ENCODE data around the gene GPATCH1.
"Not testable (repeated sequence)": the region's sequence is repeated elsewhere in the genome, so short reads cannot be mapped to it uniquely, and the experiment has no call there.

Gene GPATCH1

DNA sequence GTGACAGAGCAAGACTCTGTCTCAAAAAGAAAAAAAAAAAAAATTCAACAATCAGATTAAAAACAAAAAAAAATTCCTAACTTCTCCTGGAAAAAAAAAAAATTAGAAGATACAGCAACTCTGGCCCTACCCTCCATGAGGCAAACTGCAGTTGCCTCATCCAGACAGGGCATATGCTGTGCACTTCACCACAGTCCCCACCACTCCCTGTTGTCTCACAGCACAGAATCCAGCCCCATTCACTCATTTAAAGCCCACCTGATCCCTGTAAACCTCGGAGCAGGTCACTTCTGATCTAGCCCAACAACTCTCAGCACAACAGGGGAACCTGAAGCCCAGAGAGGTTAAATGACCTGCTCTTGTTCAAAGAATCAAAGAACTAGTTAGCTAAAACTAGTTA is 41.2 kb upstream of the GPATCH1 start:
- DNase-seq (ENCODE audit: extremely low spot score), result no peak
- CTCF ChIA-PET, result no interaction called here
- POLR2A ChIA-PET, result no interaction called here
- no peak for TF ChIP-seq ZNF384 (IDR thresholded peaks at IDR 0.05)
- TF ChIP-seq CTBP1 (IDR thresholded peaks at IDR 0.05; ENCODE audit: borderline replicate concordance), result no peak
- no peak for TF ChIP-seq FOXA1 (IDR thresholded peaks at IDR 0.05)
- TF ChIP-seq, protein P1, sequence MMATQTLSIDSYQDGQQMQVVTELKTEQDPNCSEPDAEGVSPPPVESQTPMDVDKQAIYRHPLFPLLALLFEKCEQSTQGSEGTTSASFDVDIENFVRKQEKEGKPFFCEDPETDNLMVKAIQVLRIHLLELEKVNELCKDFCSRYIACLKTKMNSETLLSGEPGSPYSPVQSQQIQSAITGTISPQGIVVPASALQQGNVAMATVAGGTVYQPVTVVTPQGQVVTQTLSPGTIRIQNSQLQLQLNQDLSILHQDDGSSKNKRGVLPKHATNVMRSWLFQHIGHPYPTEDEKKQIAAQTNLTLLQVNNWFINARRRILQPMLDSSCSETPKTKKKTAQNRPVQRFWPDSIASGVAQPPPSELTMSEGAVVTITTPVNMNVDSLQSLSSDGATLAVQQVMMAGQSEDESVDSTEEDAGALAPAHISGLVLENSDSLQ (IDR thresholded peaks at IDR 0.05), result no peak
- no peak for TF ChIP-seq SP1 (IDR thresholded peaks at IDR 0.05)
- TF ChIP-seq HDGF (IDR thresholded peaks at IDR 0.05; ENCODE audit: borderline replicate concordance), result no peak
- no peak for TF ChIP-seq L3MBTL2 (conservative IDR thresholded peaks at IDR 0.05)
- TF ChIP-seq FOXM1 (IDR thresholded peaks at IDR 0.05; ENCODE audit: borderline replicate concordance), result no peak
- TF ChIP-seq LEF1 (IDR thresholded peaks at IDR 0.05; ENCODE audit: borderline replicate concordance), result no peak
- no peak for TF ChIP-seq SUZ12 (IDR thresholded peaks at IDR 0.05)
- no peak for TF ChIP-seq ARNT (IDR thresholded peaks at IDR 0.05)
- no peak for TF ChIP-seq TARDBP (IDR thresholded peaks at IDR 0.05)
- no peak for TF ChIP-seq FOXK2 (IDR thresholded peaks at IDR 0.05)
- TF ChIP-seq NFRKB (IDR thresholded peaks at IDR 0.05), result no peak
- no peak for TF ChIP-seq ELF4 (IDR thresholded peaks at IDR 0.05)
- no peak for TF ChIP-seq BHLHE40 (IDR thresholded peaks at IDR 0.05; ENCODE audit: borderline replicate concordance)

DNA sequence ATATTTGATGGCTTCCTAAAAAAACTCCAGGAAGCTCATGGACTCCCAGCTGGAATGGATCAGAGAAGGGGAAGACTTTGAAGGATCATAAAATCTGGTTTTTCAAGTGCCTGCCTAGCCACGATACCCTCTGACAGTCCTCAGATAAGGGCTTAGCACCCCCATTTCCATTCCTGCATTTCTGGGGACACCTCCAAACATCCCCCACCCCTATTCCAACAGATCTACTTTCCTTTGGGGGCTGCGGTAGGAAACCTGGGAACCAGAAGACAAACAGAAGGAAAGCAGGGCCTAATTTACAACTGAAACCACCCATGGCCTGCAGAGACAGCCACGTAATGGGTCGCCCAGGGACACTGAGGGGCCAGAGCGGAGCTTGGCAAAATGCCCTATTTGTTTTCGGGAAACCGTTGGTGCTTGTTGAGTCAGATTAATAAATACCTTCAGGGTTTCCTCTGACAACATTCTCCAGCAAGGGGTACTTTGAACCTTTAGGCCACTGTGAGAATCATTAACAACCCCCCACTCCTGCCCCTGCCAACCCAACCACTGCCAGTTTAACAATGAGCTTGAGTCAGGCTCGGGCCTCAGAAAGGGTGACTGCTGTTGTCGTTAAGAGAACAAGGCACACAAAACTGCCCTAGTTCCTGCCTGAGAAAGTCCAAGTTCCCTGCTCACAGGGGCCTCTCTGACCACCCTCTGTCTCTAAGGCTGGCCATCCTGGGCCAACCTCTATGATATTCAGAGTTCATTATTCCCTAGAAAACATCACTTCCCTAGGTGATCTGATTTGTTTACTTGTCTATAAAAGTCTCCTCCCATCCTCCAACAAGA is 39.8 kb upstream of the GPATCH1 start:
- TF ChIP-seq SUZ12 (IDR thresholded peaks at IDR 0.05) (no peak), NFRKB (IDR thresholded peaks at IDR 0.05) (no peak), FOXA1 (IDR thresholded peaks at IDR 0.05) (no peak), ARNT (IDR thresholded peaks at IDR 0.05) (no peak), BHLHE40 (IDR thresholded peaks at IDR 0.05; ENCODE audit: borderline replicate concordance) (no peak), LEF1 (IDR thresholded peaks at IDR 0.05; ENCODE audit: borderline replicate concordance) (no peak), FOXK2 (IDR thresholded peaks at IDR 0.05) (no peak), L3MBTL2 (conservative IDR thresholded peaks at IDR 0.05) (no peak), CTBP1 (IDR thresholded peaks at IDR 0.05; ENCODE audit: borderline replicate concordance) (no peak), SP1 (IDR thresholded peaks at IDR 0.05) (no peak), HDGF (IDR thresholded peaks at IDR 0.05; ENCODE audit: borderline replicate concordance) (no peak), ELF4 (IDR thresholded peaks at IDR 0.05) (no peak), ZNF384 (IDR thresholded peaks at IDR 0.05) (no peak), TARDBP (IDR thresholded peaks at IDR 0.05) (no peak), FOXM1 (IDR thresholded peaks at IDR 0.05; ENCODE audit: borderline replicate concordance) (no peak)
- TF ChIP-seq, protein P1 (IDR thresholded peaks at IDR 0.05), result no peak
- no peak for DNase-seq (ENCODE audit: extremely low spot score)
- POLR2A ChIA-PET, result no interaction called here
- CTCF ChIA-PET, result interaction anchor here (0.6 kb wide), 1 partner anchor 135 kb away, joined by 3 read pairs; no protein-coding TSS in a partner anchor

DNA sequence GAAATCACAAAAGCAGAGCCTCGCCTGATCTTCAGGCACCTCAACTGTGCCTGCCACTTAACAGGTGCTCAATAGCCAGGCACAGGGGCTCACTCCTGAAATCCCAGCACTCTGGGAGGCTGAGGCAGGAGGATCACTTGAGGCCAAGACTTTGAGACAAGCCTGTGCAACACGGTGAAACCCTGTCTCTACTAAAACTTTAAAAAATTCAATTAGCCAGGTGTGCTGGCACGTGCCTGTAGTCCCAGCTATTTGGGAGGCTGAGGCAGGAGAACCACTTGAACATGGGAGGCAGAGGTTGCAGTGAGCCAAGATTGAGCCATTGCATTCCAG is 39.2 kb upstream of the GPATCH1 start:
- DNase-seq (ENCODE audit: extremely low spot score); CTCF ChIA-PET; POLR2A ChIA-PET: not testable (repeated sequence)

DNA sequence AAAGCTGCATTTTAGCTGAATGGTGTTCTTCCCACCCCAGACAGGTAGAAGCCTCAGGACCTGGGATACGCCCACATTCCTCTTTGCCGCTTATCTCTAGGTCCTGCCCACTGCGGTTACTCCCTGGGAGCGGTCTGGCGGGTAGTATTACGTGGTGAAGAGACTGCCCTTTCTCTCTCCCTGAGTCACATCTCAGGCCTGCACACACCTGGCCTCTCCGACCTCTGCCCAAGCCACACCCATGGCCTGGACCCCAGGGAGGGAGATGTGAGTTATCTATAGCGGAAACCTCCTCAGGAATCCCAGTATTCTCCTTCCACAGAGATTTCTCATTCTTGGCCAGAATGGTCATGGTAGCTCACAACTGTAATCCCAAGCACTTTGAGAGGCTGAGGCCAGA is 33.6 kb upstream of the GPATCH1 start:
- POLR2A ChIA-PET, result no interaction called here
- DNase-seq (ENCODE audit: extremely low spot score), result no peak
- no peak for TF ChIP-seq BHLHE40 (IDR thresholded peaks at IDR 0.05; ENCODE audit: borderline replicate concordance)
- TF ChIP-seq, protein P1 (IDR thresholded peaks at IDR 0.05), result no peak
- no peak for TF ChIP-seq CTBP1 (IDR thresholded peaks at IDR 0.05; ENCODE audit: borderline replicate concordance)
- no peak for TF ChIP-seq LEF1 (IDR thresholded peaks at IDR 0.05; ENCODE audit: borderline replicate concordance)
- no peak for TF ChIP-seq ELF4 (IDR thresholded peaks at IDR 0.05)
- no peak for TF ChIP-seq FOXM1 (IDR thresholded peaks at IDR 0.05; ENCODE audit: borderline replicate concordance)
- TF ChIP-seq NFRKB (IDR thresholded peaks at IDR 0.05), result no peak
- no peak for TF ChIP-seq SP1 (IDR thresholded peaks at IDR 0.05)
- no peak for TF ChIP-seq L3MBTL2 (conservative IDR thresholded peaks at IDR 0.05)
- TF ChIP-seq TARDBP (IDR thresholded peaks at IDR 0.05), result no peak
- no peak for TF ChIP-seq ARNT (IDR thresholded peaks at IDR 0.05)
- no peak for TF ChIP-seq ZNF384 (IDR thresholded peaks at IDR 0.05)
- no peak for TF ChIP-seq SUZ12 (IDR thresholded peaks at IDR 0.05)
- CTCF ChIA-PET, result no interaction called here

DNA sequence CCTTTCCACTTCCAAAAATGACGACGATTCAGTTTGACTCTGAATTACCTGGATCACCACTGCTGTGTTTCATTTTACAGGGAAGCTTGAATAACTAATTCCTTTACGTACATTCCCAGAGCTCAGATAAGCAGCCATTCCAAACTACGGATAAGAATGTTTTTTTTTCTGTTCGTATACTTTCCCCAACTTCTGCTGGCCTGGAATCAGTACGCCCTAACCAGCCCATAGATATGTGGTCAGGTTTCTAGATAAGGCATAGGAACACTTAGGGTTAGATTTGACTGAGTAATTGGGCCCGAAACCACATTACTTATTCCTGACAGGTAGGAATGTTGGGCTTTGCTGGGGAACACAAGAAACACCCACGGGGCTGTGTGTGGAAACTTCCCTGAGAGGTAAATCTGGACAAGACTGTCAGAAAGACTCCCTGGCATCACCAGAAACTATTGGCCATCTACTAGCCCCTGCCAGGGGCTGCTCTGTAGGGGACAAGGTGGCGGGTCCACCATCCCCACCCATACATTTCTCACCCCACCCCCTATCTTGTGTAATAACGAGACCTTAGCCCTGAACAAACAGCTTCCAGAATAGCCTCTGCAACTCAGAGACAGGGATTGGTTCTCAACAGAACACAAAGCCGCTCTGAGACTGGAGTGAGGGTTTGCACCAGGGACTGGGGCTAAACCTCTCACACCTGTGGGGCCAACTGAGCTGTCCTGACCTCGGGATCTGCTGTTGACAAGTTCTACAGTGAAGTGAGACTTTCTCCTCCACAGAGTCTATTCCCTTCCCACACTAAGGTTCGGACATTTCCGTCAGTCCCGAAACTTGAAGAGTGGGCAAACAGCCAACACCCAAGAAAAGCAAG is 31.9 kb upstream of the GPATCH1 start:
- TF ChIP-seq, protein P1 (IDR thresholded peaks at IDR 0.05), result no peak
- TF ChIP-seq FOXM1 (IDR thresholded peaks at IDR 0.05; ENCODE audit: borderline replicate concordance) (no peak), TARDBP (IDR thresholded peaks at IDR 0.05) (no peak), NFRKB (IDR thresholded peaks at IDR 0.05) (no peak), ELF4 (IDR thresholded peaks at IDR 0.05) (no peak), BHLHE40 (IDR thresholded peaks at IDR 0.05; ENCODE audit: borderline replicate concordance) (no peak), ARNT (IDR thresholded peaks at IDR 0.05) (no peak), ZNF384 (IDR thresholded peaks at IDR 0.05) (no peak), SUZ12 (IDR thresholded peaks at IDR 0.05) (no peak), FOXK2 (IDR thresholded peaks at IDR 0.05) (no peak), LEF1 (IDR thresholded peaks at IDR 0.05; ENCODE audit: borderline replicate concordance) (no peak), SP1 (IDR thresholded peaks at IDR 0.05) (no peak)
- ChIA-PET POLR2A (no interaction called here), CTCF (interaction anchor here (0.8 kb wide), 1 partner anchor 16 kb away, joined by 3 read pairs; no protein-coding TSS in a partner anchor)
- no peak for DNase-seq (ENCODE audit: extremely low spot score)
